Activated naive CD4-positive, alpha-beta T cell treated with Interleukin-2 at 50 U/mL for 16 hours (primary cell): ENCODE data around the gene PPP2CA.
"Not testable (repeated sequence)": the region's sequence is repeated elsewhere in the genome, so short reads cannot be mapped to it uniquely, and the experiment has no call there.

Experiments used
- DNase-seq: peaks from one replicate; pipeline ENCODE4 v3.0.0-alpha.2; 2020

PPP2CA gene

DNA sequence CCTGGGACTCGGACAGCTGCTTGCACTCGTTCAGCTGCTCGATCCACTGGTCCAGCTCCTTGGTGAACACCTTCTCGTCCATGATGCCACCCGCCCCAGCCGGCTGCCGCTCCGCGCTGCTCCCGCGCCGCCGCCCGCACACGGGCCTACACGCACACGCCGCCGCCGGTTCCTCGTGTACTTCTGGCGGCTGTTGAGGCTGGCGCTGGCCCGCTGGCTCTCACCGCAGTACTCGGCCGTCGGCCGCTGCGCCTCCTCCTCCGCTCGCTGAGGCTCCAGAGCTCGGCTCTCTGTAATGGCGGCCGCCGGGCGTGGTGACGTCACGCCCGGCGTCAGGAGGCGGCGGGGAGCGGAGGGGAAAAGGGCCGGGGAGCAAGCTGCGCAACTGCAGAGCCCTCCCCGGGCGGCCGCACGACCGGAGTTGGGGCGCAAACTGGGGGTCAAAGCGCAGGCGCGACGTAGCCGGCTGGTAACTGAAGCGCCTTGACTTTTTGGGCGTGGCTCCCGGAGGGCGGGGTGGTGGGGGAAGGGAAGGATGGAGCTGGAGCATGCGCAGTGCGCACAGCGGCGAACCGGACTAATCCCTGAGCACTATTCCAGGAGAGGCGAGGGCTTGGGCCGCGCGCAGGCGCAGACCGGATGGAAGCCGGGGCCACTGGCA, at the start of gene PPP2CA:
Gene PPP2CA (minus strand): TSS at position 294 of the 661 bp plus-strand sequence. CDS start 212 bp downstream, at position 82.
- peak; percentile 99 for DNase-seq

DNA sequence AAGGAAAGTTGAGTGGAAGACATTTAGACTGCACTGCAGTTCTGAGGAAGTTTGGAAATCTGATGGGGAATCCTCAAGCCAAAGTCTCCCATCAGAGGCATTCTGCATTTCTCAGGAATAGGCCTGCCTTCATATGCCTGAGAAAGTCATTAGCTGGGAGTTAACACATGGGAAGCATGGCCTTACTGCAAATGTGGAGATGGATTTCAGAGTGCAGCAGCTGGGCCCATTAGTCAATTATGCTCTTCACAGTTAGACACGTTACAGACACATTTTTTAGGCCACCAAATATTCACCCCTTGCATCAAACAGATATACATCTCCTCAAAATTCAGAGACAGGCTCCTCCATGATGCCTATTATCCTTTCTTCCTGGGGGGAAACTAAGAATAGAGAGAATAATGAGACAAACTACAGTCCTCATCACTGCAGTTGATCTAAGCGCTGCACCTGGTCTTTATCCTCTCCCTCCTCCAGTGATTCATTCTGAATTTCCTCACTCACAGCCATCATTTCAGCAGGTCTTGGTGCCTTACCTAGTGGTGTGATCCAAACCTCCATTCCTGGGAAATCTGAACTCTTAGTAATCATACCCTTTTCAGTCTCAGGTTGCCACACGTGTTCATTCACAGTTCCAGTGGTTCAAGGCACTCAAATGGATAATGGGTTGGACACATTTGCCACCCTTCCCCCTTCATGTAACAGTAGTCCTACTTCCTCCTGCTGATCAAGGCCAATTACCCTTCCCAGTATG, 47.9 kb upstream of the PPP2CA start:
- DNase-seq = no peak

DNA sequence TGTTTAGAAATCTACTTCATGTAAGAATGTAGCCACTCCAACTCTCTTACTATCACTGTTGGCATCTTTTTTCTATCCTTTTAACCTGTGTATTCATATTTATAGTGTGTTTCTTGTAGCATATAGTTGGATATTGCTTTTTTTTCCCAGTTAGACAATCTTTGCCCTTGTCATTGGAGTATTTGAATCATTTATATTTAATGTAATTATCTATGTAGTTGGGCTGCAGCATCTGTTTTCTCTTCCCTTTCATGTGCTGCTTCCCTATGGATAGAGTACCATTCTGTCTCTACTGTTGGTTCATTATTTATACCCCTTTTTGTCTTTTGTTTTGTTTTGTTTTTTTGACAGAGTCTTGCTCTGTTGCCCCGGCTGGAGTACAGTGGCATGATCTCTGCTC, 45.2 kb upstream of the PPP2CA start:
- no peak for DNase-seq

DNA sequence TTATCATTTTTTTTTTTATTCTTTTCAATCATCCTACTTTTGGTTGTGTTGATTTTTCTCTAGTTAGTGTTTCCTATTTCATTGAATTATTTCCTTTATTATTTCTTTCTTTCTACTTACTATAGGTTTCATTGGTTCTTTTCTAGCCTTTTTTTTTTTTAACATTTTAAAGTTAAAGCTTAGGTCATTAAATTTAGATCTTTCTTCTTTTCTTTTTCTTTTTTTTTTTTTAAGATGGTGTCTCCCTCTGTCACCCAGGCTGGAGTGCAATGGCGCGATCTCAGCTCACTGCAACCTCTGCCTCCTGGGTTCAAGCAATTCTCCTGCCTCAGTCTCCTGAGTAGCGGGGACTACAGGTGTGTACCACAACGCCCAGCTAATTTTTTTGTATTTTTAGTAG, 43.0 kb upstream of the PPP2CA start:
- no peak for DNase-seq

DNA sequence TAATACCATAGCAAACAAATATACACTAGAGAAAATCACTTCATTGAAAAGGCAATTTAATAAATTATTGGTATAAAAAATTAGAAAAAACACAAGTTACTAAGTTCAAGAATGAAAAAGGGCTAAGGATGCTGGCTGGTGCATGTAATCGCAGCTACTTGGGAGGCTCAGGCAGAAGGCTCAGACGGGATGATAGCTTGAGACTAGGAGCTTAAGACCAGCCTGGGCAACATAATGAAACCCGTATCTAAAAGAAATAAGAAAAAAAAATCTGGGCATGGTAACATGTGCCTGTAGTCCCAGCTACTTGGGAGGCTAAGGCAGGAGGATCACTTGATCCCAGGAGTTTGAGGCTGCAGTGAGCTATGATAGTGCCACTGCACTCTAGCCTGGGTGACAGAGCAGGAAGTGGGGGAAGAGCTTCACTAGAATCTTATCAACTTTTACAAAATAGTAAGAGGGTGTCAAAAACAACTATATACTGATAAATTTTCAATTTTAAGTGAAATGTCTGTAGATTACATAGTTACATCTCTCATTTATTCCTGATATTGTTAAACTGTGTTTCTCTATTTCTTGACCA, 42.2 kb upstream of the PPP2CA start:
- DNase-seq = no peak

DNA sequence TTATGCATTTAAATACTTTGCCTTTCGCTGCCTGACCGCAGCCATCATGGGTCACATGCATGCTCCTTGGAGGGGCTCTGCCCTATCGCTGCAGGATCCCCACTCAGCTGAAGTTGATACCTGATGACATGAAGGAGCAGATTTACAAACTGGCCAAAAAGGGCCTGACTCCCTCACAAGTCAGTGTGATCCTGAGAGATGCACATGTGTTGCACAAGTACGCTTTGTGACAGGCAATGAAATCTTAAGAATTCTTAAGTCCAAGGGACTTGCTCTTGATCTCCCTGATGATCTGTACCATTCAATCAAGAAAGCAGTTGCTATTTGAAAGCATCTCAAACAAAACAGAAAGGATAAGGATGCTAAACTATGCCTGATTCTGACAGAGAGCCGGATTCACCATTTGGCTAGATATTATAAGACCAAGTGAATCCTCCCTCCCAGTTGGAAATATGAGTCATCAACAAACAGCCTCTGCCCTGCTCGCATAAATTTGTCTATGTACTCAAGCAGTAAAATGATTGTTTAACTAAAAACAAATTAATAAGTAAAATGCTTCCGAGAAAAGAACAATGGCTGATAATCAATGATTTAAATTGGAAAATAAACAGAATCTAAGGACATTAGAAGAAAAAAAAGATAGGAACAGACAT, 41.6 kb upstream of the PPP2CA start:
- no peak for DNase-seq

DNA sequence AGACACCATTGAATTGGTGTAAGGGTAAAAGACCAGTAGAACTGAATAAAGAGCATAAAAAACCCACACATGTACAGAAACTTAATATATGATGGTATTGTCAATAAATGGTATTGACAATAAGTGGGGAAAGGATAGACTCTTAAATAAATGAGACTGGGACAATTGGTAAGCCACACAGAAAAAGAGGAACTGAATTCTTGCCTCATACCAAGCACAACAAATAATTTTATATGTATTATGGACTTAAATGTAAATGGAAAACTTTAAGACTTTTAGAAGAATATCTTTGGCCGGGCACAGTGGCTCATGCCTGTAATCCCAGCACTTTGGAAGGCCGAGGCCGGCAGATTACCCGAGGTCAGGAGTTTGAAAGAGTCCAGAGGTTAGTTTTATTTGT, 37.9 kb upstream of the PPP2CA start:
- no peak for DNase-seq

DNA sequence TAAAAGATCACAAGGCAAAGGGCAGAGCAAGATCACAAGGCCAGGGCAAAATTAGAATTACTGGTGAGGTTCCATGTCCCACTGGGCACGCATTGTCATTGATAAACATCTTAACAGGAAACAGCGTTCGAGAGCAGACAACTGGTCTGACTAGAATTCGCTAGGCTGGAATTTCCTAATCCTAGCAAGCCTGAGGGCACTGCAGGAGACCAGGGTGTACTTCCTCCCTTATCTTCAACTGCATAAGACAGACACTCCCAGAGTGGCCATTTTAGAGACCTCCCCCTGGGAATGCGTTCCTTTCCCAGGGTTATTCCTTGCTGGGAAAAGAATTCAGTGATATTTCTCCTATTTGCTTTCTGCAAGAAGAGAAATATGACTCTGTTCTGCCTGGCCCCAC, 36.8 kb upstream of the PPP2CA start:
- not testable (repeated sequence) for DNase-seq

DNA sequence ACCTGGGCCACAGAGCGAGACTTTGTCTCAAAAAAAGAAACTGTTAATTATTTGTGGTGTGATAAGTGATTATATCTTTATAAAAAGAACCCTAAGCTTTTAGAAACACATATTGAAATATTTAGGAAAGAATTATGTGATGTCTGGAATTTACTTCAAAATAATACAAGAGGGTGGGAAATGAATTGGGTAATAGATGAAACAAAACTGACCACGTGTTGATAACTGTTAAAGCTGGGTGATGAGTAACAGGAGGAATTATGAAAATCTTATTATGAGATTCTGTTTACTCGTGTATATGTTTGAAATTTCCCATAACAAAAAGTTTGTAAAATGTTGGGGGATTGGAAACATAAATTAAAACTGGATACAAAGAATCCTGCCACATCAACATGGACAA, 33.0 kb upstream of the PPP2CA start:
- no peak for DNase-seq

DNA sequence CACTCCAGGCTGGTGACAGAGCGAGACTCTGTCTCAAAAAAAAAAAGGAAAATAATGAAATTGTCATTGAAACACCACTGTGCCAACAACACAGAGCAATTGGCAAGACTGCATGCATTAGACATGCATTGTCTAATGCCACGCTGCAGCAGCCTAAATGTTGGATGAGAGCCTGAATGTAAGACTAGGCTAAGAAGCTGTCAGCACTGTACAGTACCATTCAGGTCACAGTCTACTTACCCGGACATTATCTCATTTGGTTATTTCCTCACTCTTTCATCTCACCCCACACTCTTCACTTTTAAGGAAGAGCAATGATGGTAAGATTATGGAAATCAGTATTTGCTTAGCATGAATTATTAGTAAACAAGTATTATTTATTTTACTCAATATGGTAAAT, 31.3 kb upstream of the PPP2CA start:
- DNase-seq = no peak

DNA sequence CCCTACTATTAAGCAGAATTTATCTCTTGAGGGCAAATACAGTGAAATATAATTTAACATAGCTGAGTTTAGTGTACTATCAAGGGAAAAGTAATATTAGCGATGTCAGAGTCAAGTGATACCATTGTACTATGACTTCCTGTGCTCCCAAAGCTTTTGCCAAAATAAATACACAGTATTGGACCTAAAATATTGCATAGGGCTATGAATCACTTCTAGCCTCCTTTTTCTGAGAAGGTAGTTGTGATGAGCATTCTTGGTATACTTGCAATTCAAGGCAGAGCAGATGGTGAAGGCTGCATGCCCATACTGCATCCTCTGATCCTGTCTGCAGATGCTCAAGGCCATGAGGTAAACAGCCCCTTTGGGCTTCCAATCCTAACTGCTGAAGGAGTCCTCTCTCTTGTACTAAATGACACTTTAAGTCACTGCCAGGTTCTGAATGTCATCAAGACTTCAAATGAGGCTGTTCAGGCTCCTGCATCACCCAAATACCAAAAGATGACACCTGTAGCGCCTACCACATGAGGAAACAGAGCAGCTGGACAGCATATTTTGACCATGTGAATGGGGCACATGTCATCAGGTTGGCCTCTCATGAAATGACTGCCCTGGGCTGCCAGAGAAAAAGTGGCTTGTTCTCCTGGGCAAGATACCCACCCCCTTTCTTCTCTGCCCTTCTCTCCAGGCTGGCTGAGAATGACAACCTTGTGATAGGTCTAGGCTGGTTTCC, 29.7 kb upstream of the PPP2CA start:
- no peak for DNase-seq

DNA sequence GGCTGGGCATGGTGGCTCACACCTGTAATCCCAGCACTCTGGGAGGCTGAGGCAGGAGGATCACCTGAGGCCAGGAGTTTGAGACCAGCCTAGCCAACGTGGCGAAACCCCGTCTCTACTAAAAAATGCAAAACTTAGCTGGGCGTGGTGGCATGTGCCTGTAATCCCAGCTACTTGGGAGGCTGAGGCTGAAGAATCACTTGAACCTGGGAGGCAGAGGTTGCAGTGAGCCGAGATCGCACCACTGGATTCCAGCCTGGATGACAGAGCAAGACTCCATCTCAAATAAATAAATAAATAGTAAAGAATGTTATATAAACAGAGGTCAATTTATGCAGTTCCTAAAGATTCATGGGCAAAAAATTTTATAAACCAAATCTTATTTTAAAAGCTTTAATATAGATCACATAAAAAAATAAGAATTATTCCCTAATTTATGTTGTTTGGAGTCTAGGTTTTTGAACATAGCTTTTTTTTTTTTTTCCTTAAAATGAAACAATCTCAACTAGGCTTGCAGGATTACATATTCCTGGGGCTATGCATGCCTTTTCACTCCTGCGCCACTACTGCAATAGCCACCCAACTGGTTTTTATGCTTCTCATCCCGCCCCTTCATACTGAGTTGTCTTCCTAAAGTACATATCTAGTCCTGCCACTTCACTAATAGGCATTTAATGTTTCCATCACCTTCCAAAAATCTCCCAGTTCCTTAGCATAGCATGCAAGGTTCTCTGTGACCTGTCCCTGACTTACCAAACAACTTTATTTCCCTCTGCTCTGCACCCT, 27.7 kb upstream of the PPP2CA start:
- DNase-seq = not testable (repeated sequence)

DNA sequence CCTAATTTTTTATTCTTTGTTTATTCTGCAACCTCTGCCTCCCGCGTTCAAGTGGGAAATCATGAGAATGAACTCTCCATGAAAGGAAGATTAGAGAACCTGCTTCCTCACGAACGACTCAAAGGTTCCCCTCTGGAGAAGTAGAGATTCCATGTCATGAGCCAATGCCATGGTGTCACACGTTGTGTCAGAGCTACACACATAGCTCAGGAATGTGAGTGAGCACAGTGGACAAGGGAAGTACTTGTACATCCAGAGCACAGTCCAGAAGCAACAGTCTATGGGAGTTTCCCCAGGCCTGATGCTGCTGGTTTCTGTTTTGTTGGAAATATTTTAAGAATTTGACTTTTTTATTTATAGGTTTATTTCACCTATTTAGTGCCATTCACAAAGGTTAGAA, 26.8 kb upstream of the PPP2CA start:
- no peak for DNase-seq

DNA sequence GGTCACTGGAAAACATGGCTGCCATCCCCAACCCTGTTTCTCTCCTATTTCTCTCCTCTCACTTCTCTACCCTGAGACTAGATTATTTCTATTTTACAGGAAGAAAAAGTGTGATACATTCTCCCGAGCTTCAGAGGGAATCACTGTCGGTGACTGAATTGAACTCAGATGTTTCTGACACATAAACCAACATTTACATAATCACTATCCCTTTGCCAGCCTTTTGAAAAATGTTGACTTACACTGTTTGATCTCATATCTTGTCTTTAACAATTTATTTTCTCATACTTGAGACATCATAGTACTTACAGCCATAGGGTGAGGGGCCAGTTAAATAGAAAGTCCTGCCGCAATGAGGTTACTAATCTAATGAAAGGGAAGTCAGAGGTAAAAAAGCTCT, 25.1 kb upstream of the PPP2CA start:
- no peak for DNase-seq

DNA sequence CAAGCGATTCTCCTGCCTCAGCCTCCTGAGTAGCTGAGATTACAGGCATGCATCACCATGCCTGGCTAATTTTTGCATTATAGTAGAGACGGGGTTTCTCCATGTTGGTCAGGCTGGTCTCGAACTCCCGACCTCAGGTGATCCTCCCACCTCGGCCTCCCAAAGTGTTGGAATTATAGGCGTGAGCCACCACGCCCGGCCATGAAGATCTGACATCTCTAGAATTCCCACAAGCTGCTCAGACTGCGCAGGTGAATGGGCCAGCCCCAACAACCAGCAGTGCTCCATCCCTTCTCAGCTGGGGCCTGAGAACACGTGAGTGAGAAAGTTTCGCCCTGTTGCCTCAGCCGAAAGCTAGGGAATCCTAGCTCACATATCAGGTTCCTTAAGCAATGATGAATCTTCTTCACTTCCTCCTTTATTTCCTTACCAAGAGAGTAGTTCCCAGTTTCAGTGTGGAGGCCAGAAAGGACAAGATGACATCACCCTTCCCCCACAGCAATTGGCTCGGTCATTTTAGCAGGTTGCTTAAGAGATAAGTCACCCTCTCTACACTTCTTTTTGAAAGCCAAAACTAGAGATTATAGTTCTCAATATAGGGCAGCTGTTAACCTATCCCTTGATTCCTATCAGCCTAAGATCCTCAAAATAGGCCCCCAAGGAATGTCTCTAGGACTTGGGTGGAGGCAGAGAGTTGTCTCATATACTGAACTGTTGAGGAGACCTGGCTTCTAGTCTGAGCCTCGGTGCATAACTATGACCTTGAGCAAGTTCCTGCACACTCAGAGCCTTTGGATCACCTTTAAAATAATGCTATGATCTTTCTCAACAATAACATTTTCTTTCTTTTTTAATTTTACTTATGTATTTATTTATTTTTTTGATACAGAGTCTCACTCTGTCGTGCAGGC, 23.9 kb upstream of the PPP2CA start:
- DNase-seq = no peak

DNA sequence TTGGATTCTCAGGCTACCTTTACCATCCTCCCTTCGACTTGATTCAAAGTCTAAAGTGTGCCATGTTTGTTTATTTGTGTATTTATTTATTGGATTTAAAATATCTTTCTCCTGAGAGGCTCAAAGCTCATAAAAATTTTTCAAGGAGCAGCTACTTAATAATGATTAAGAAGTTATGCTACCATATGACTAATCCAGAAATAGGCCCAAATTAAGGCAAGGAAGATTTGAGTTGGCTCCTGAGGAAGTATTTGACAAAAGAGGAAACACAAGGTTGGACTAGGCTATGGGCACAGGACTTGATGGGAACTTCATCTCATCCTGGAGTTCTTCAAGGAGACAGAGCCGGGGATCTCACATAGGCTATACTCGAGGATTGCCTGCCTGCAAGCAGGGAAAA, 22.4 kb upstream of the PPP2CA start:
- no peak for DNase-seq

DNA sequence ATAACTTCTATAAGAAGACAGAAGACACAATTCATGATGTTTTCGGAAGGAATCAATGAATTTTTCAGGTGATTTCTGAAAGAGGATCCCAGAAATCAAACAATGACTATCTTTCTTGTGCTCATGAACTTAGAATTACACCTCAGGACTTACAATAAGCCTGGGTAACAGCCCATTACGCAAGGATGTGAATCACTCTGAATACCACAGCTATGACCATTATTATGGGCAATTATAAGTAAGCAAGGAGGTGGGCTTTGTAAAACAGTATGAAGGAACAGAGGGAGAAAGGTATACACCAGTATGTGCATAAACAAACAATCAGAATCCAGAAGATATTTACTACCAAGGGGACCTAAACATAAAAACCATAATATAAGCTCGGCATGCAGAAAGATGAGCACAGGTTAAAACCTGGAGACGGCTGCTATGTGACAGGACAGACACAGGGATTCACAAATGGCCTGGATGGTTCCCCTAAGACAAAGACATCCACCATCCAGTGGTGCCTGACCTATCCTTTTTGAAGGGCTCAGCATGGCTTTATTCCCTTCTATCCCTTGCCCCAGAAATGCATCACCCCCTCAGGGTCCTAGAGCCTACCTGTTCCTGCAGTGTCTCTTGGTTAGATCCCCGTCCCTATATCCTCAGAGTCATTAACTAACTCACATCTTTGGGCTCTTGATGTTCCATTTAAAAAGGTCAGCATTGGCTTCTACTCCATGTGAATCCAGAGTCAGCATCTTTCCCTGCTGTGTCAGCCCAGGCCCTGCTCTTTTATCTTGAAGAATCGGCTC, 21.8 kb upstream of the PPP2CA start:
- no peak for DNase-seq

DNA sequence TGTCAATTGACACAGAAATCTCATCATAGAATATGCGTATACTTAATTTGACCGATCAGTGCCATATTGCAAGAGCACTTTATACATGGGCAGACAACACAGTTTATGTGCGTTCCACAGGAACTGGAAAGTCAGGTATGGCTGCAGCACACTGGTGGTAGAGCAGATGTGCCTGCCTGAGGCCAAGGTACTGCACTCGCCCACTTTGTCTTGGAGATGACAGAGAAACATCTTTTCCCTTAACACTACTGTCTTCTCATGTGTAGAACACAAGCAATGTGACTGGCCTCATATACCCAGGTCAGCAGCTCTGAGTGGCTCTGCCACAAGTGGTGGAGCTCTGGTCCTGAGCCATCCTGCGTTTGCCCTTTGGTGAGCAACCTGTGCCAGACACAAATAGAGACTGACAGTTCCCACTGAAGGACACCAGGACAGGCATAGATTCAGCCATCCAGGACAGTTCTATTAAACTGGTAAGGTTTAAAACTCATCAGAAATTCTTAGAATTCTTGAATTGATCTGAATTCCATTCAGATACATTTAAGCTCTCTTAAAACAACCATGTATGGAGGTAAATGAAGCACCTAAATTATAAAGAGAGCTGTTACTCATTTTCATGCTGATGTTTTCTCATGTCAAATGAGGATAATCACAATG, 21.0 kb upstream of the PPP2CA start:
- DNase-seq = no peak

DNA sequence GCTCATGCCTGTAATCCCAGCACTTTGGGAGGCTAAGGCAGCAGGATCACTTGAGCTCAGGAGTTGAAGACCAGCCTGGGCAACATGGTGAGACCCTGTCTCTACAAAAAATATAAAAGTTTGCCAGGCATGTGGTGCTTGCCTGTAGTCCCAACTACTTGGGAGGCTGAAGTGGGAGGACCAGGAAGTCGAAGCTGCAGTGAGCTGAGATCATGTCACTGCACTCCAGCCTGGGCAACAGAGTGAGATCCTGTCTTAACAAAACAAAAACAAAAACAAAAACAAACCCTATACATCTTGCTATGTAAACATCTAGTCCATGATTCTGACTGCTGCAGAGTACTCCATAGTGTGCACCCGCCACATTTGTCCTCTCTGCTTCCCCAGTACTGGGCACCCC, 19.8 kb upstream of the PPP2CA start:
- no peak for DNase-seq

DNA sequence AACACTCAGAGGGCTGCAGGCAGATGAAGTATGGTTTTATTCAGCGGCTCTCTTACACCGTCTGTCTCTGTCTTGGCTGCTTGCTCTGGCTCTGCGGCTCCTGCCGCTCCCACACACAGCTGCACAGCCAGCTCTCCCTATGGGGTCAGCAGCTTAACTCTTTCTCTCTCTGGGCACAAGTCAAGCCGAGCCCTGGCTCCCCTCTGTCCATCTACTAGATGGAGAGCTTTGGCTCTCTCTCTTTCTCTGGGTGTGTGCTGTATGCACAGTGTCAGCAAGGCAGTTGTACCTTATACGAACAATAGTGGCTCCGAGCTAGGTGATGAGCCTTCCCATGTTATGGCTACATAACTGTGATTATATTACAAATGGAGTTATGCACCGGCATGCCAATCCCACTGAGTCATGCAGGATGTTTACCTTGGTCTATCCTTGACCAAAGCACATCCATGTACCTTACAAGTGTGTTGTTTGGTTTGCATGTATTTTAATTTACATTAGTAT, 19.3 kb upstream of the PPP2CA start:
- no peak for DNase-seq
